ENCODE results near the gene ERFL.
A peak's percentile ranks its signal among the peaks of the same experiment; 100 is the strongest.
"Not testable (repeated sequence)": the region's sequence is repeated elsewhere in the genome, so short reads cannot be mapped to it uniquely, and the experiment has no call there.

ERFL gene

DNA sequence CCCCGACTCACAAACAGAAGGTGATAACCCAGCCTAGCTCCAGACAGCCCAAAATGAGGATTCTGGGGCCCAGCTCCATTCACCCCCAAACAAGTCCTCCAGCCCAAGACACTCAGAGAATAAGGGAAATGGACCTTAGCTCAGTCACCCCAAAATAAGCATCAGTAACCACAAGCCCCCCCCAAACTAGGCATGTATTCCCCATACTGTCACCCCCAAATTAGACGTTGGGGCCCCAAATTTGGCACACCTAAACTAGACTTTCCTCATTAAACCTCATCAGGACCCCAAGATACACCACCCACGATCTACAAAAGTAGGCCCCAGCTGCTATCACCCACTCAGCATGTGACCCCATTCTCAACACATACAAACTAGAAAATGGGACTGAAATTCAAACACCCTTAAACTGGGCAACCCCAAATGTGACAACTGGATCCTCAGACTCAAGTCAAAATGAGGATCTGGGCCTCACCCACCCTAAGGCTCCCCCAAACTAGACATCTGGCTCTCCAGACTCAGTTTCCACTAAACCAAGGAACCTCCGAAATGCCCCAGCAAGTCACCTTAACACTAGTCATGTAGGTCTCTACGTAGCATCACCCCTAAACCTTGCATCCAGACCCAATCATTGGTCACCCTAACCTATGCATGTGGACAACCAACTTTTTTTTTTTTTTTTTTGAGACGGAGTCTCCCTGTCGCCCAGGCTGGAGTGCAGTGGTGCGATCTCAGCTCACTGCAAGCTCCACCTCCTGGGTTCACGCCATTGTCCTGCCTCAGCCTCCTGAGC, 13.4 kb upstream of the ERFL start:
- H3K4me3 ChIP-seq (ENCODE audit: low read length), result no peak overlapping the region
- TF ChIP-seq, protein P1, sequence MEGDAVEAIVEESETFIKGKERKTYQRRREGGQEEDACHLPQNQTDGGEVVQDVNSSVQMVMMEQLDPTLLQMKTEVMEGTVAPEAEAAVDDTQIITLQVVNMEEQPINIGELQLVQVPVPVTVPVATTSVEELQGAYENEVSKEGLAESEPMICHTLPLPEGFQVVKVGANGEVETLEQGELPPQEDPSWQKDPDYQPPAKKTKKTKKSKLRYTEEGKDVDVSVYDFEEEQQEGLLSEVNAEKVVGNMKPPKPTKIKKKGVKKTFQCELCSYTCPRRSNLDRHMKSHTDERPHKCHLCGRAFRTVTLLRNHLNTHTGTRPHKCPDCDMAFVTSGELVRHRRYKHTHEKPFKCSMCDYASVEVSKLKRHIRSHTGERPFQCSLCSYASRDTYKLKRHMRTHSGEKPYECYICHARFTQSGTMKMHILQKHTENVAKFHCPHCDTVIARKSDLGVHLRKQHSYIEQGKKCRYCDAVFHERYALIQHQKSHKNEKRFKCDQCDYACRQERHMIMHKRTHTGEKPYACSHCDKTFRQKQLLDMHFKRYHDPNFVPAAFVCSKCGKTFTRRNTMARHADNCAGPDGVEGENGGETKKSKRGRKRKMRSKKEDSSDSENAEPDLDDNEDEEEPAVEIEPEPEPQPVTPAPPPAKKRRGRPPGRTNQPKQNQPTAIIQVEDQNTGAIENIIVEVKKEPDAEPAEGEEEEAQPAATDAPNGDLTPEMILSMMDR (conservative IDR thresholded peaks at IDR 0.05; ENCODE audit: low read length), result no peak
- no peak for DNase-seq (ENCODE audit: low read depth)

GRCh38 chr19:41940731-41941409, 12.6 kb upstream of the ERFL start:
- TF ChIP-seq, protein P1 (conservative IDR thresholded peaks at IDR 0.05; ENCODE audit: low read length), result no peak
- DNase-seq (ENCODE audit: low read depth), result no peak
- H3K4me3 ChIP-seq (ENCODE audit: low read length), result peak overlapping the region; percentile 62

GRCh38 chr19:41939861-41940730, 11.8 kb upstream of the ERFL start:
- TF ChIP-seq, protein P1 (conservative IDR thresholded peaks at IDR 0.05; ENCODE audit: low read length), result no peak
- H3K4me3 ChIP-seq (ENCODE audit: low read length), result peak overlapping the region; percentile 62
- no peak for DNase-seq (ENCODE audit: low read depth)

DNA sequence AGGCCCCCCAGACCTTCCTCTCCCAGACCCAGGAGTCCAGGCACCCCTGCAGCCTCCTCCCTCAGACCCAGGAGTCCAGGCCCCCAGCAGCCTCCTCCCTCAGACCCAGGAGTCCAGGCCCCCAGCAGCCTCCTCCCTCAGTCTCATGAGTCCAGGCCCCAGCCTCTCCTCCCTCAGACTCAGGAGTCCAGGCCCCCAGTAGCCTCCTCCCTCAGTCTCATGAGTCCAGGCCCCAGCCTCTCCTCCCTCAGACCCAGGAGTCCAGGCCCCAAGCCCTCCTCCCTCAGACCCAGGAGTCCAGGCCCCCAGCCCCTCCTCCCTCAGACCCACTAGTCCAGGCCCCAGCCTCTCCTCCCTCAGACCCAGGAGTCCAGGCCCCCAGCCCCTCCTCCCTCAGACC, 11.0 kb upstream of the ERFL start:
- not testable (repeated sequence) for H3K4me3 ChIP-seq (ENCODE audit: low read length); DNase-seq (ENCODE audit: low read depth)

- DNase-seq (ENCODE audit: low read depth), result no peak
- TF ChIP-seq, protein P1 (conservative IDR thresholded peaks at IDR 0.05; ENCODE audit: low read length), result no peak; the same call in 1 of the 2 replicates
- H3K4me3 ChIP-seq (ENCODE audit: low read length), result no peak overlapping the region
Observed at GRCh38 chr19:41937525-41938468, 9.5 kb upstream of the ERFL start.

DNA sequence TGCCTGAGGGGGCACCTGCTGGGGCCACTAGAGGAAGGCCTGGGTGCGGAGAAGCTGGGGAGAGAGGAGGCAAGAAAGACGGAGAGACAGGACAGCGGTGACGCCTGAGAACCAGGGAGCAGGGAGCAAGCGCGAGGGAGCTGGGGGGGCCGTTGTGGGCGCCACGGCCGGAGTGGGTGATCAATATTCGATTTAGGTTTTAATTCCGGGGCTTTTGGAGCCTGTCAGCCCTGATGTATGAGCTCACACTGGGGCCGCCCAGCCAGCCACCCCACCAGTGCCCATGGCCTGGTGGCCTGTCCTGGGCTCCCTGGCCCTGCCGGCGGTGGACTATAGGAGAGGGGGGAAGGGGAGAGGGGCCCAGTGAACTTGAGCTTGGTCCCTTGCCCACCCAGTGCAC, 8.7 kb upstream of the ERFL start:
- TF ChIP-seq, protein P1 (conservative IDR thresholded peaks at IDR 0.05; ENCODE audit: low read length), result no peak
- DNase-seq (ENCODE audit: low read depth), result no peak

More for the DNA sequence above, 8.7 kb upstream of the ERFL start:
- no peak overlapping the region for H3K4me3 ChIP-seq (ENCODE audit: low read length)
